Stimulated activated CD8-positive, alpha-beta memory T cell treated with anti-CD3 and anti-CD28 coated beads, Interleukin-15, amount 100 ng/mL, for 4 hours (primary cell): ENCODE measurements around the gene ATG16L2.
A peak's percentile ranks its signal among the peaks of the same experiment; 100 is the strongest.

Experiments used
- DNase-seq, 2 donors: peaks; one replicate each; pipeline ENCODE4 v3.0.0-alpha.2; 2020; ENCODE audit warnings: low read depth in 2 of 2

The ATG16L2 gene, protein sequence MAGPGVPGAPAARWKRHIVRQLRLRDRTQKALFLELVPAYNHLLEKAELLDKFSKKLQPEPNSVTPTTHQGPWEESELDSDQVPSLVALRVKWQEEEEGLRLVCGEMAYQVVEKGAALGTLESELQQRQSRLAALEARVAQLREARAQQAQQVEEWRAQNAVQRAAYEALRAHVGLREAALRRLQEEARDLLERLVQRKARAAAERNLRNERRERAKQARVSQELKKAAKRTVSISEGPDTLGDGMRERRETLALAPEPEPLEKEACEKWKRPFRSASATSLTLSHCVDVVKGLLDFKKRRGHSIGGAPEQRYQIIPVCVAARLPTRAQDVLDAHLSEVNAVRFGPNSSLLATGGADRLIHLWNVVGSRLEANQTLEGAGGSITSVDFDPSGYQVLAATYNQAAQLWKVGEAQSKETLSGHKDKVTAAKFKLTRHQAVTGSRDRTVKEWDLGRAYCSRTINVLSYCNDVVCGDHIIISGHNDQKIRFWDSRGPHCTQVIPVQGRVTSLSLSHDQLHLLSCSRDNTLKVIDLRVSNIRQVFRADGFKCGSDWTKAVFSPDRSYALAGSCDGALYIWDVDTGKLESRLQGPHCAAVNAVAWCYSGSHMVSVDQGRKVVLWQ

DNA sequence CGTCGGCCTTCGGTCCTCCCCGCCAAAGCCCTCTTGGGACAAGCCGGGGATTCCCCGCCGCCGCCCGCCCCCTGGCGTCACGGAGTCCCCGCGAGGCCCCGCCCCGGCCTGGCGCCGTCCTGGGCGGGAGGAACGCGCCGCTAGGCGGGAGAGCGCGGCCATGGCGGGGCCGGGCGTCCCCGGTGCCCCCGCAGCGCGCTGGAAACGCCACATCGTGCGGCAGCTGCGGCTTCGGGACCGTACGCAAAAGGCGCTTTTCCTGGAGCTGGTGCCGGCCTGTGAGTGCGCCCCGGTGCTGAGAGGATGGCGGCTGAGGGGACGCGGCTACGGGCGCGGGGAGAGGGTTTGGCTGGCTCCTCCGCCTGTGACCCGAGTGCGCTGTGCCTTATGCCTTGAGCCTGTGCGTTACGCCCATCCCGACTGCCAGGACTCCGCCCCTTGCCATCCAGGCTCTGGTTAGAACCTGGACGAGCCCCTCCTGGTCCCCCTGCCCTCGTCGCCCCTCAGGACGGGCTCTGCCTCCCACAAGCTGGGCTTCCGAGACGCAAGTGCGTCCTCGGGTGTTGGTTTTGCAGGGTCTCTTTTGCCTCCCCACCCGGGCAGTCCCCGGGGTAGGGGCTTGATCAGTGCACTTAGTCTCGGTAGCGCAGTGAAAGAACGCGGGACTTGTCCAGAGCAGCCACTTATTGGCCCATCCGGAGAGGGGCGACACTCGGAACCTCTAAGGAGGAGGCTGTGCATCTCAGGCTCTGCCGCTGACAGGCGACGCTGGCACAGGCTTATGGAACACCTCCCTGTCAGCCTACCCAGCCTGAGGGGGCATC is at the start of gene ATG16L2:
Gene ATG16L2 (plus strand): TSS at position 126 of the 824 bp plus-strand sequence. CDS start 35 bp downstream, at position 161.
- peak; percentile 76 to 83 for DNase-seq

DNA sequence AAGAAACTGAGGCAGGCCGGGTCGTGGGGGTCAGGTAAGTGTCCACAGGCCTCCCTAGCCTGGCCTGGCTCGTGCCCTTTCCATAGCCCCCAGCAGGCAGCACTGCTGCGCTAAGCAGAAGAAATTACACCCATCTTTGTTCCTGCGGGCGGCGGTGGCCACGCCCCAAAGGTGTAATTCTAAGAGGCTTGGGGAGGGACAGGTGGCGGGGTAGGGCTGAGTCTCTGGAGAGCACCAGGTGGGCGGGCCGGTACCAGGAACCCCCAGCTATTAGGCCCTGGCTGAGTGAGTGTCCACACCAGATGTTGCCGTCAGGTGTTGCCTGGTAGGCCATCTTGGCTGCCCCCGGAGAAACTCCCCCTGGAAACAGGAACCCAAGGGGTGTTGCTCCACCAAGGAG is 49.7 kb upstream of the ATG16L2 start:
- no peak for DNase-seq

DNA sequence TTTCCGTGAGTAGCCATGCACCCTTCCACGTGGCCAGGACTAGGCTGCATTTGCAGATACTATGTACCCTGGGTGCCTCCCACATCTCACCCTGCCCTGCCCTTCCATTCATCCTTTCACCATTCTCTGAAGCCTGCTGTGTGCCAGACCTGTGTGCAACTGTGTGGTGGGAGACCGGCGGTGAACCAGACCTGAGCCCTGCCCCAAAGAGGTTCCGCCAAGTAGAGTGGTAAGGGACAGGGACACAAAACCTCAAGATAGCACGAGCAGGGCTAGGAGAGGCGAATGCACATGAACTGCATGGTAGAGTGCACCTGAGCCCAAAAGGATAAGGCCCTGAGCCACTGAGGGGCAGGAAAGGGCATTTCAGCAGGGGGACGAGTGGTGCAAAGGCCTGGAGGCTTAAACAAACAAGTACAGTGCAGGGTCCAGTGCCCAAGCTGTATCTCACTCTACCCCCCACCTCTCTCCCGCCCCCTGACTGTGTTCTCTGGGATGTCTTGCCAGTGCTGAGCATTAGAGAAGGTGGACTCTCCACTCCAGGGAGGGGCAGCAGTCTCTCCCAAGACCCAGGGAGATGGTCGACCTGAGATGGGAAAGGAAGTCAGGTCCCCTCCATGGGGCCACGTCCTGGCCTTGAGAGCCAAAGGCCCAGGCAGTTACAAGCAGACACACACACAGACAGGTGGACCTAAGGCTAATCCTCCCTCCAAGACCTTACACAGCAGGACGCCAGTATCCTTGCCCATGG is 47.9 kb upstream of the ATG16L2 start:
- DNase-seq = no peak

DNA sequence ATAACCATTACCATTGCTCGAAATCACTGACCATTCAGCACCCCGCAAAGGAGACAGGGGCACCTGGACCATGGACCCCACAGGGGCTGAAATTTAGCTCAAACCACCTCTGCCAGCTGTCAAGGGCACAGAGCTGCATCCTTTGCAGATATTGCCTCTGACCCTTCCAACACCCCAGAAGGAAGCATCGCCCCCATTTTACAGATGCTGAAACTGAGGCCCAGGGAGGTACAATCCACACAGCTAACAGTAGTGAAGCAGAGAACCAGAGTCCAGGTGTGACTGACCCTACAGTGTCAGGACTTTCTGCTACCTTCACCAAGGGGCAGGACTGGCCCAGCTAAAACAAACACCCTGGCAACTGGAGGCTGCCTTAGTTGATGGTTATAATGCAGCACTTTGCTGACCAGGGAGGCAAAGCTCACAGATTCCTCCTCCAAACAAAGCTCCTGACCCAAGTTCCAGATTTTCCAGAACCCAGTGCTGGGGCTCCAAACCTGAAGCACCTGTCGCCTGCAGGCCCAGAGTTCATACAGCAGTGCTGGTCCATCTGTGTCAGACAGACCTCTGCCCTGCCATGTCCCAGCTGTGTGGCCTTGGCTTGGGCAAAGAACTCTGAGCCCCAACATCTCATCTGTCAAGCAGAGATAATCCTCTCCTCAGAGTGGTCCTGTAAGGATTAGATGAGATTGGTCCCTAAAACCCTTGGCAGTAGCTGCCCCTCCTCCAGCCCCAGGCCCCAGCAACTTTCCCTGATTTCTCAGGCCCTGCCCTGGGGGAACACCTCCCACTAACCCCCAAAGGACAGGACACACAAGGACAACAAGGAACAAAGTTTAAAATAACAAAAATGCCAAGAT is 46.8 kb upstream of the ATG16L2 start:
- DNase-seq = no peak

DNA sequence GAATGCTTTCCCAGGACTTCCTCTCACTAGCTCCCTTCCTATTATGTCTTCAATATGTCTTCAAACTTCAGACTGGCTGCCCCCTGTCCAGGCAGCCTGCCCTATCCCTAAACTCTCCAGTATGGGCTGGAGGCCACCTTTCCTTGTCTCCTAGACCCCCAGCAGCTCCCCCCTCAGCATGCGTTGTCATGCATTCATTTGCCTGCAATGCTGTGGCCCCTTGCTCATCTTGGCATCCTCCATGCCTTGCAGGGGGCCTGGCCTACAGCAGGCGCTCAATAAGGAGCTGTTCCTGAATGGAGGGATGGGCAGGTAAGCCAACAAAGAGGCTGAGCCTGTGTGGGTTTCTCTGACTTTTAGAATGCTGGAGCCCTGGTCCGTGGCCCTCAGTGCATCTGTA is 45.6 kb upstream of the ATG16L2 start:
- DNase-seq = no peak

DNA sequence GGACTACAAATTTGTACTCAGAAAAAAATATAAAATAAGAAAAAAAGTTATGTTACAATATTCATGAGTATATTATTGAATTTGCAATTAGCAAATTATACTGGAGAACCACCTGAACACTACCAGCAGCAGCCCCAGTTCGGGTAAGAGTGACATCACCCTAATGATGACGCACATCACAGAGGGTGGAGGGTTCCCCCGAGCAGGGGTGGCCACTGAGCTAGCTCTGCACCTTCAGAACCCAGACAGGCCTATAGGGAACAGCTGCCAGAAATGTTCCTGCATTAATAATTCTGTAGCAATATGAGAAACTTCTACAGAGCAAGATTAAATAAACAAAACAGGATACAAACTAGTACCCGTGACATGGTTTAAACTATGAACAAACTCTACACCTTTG is 44.5 kb upstream of the ATG16L2 start:
- DNase-seq = no peak

DNA sequence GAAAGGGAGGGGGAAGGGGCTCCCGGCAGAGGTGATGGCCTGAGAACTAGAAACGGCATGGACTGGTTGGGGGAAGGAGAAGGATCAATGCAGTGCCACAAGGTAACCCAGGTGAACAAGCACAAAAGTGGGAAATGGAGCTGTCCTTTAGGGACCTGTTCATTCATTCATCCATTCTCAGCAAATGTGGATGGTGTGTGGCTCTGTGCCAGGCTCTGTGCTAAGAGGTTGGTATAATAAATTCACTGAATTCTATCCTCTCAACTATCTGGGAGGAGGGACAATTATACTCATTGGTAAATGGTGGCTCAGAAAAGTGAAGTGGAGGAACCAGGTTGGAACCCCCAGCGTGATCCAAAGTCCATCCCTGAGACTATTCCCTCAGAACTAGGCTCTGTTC is 43.4 kb upstream of the ATG16L2 start:
- DNase-seq = no peak

DNA sequence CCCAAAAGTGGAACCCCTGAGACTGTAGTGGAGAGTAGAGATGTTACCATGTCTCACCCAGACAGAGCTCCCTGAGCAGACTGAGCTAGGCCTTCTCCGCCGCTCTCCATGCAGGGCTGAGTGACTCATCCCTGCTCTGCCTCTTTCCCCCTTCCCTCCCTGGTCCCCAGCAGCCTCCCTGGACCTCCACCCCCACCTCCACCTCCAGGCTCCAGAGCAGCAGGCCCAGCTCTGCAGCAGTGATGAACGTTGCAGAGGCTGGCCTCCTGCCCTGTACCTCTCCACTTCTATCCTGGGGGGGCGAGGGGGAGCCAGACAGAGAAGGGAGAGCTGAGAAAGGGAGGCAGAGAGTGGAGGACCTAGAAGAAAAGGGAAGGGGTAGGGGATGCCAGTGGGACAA is 42.7 kb upstream of the ATG16L2 start:
- DNase-seq = no peak

DNA sequence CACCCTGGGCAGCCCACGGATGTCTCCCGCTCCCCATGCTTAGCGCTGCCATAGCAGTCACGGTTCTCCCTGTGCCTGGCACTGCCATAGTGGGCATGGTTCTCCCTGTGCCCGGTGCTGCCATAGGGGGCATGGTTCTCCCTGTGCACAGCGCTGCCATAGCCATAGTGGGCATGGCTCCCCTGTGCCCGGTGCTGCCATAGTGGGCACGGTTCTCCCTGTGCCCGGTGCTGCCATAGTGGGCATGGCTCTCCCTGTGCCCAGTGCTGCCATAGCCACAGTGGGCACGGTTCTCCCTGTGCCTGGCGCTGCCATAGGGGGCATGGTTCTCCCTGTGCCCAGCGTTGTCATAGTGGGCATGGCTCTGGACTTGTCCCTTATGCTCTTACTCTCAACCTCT is 42.2 kb upstream of the ATG16L2 start:
- DNase-seq = no peak

DNA sequence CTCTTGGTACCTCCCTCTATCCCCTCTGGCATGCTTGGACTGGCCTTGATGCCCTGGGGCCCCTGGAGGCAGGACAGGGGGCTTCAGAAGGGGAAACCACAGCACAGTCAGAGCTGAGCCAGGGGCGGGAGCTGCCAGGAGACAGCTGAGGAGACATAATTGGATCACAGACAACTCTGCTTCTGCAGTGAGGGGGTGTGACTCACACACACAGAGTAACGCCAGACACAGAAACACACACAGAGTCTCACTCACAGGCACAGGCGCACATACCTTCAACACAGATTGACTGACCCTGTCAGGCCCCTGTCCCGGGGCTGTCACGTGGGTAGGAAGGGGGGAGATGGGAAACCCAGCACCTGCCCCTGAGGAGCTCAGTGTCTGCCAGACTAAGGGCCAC is 40.9 kb upstream of the ATG16L2 start:
- no peak for DNase-seq

DNA sequence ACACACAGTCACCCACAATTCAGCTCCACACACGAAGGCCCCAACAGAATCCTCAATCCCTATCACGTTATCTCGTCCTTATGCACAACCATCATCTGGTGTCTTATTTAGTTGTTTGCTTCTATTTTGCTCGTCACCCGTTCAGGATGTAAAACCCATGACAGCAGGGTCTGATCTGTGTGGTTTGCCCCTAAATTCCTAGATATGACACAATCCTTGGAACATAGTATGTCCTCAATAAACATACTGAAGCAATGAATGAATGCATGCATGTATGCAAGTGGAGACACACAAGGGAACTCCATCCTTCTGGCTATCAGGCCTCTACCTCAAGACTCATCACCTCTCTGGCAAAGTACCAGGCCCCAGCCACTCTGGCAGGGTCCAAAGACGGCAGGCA is 40.5 kb upstream of the ATG16L2 start:
- DNase-seq = no peak

DNA sequence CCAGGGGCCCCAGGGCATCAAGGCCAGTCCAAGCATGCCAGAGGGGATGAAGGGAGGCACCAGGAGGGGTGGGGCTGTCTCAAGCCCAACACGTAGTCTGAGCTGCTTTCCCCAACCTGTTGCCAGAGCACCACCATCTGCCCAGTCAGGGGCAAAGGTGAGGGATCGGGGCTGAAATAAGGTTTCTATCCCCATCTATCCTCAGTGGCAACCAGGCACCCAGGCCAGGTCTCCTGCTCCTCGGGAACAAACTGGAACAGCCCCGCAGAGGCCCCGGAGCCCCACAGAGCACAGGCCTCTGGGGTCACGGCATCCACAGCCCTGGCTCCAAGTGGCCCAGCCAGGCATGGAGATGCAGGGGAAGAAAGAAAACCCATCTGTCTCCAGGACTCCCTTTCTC is 39.7 kb upstream of the ATG16L2 start:
- no peak for DNase-seq

DNA sequence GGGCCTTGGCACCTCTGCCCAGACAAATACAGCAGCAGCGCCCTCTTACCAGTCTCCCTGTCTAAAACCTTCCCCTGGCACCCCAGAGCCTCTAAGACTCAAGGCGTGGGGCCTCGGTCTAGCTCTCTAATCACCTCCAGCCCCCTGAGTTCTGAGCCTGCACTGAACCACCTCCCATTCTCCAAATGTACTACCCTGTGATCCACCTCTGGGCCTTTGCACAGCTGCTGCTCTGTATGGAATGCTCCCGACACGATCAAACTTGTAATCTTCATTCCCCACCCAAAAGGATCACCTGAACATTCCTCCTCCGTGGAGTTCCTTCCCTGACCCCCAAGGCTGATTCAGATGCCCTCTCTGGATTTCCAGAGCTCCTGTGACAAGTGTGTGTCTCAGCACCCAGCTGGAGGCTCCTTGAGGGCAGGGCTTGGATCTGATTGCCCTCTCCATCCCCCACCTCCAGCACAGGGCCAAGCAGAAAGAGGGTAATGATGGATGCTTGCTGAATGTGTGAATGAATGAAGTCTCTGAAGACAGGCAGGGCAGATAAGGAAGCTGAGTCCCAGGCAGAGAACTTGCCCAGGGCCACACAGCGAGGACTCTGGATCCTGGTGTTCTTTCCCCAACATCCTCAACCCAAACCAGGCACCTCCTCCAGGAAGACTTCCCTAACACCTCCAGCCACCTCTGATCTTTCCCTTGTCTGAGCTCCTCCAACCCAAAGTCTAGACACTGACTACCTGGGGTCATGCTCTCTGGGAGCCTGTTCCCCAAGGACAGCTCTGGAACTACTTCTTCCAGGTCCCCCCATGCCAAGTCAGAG is 38.7 kb upstream of the ATG16L2 start:
- no peak for DNase-seq

DNA sequence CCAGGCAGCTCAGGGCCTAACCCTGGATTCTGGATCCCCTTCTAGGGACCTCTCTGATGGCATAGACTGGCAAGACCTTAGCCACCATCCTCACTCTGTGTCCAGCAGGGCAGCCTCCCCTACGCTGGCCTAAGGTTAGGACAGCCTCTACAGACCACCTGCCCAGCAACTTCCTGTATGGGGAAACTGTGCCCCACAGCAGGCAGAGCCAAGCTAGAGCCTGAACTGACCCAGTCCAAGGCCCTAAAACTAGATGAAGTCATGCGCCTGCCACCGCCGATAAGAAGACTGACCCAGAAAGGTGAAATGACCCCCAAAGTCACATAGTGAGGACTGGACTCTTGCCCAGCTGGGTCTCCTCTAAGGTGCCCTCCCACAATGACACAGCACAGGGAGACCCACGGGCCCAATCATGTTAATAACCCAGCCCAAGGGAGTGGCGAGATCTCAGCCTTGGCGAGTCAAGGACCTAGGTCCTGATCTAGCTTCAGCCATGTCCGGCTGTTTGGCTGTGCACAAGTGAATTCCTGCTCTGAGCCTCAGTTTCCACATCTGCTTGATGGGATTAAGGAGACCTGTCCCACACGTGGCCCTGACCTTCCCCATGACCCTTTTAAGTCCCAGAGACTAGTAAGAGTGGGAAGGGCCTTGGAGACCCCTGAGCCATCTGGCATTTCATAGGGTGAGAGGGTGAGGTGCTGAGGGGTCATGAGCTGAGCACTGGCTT is 37.9 kb upstream of the ATG16L2 start:
- no peak for DNase-seq

DNA sequence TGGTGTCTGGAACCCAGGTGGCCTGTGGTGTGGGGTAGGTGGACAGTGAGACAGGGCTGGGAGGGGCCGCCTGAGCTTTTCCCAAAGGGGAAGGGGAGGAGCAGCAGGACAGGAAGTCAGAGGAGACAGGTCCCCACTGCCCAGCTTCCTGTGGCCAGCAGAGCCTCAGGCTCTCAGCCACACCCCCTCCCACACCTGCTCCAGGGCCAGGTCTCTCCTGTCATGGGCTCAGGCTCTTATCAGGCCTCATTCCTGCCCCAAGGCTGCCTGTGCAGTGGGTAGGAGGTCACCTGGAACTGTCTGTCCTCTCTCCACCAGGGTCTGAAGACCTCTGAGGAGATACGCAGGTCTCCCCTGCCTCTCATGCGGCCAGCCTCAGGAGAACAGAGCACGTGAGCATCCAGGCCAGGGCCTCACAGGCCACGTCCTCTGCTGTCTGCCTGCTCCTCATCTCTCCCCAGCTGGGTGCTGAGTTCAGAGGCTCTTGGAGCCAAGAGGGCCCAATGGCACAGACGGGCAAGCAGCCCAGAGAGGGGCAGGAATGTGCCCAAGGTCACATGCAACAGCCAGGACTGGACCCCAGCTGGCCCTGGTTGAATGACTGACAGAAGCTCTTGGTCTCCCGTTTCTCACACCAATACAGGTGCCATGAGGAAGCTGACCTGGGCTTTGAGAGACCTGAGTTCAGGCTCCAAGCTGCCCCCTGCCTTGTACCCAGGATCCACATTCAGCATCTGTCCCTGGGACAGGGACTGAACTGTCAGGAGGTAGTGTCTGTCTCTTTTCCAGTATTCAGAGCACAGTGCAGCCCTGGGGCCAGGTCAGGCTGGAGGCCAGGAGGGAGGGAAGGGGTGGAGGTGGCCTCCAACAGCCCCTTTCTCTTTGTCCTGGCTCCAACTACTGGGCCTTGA is 37.1 kb upstream of the ATG16L2 start:
- DNase-seq = no peak

DNA sequence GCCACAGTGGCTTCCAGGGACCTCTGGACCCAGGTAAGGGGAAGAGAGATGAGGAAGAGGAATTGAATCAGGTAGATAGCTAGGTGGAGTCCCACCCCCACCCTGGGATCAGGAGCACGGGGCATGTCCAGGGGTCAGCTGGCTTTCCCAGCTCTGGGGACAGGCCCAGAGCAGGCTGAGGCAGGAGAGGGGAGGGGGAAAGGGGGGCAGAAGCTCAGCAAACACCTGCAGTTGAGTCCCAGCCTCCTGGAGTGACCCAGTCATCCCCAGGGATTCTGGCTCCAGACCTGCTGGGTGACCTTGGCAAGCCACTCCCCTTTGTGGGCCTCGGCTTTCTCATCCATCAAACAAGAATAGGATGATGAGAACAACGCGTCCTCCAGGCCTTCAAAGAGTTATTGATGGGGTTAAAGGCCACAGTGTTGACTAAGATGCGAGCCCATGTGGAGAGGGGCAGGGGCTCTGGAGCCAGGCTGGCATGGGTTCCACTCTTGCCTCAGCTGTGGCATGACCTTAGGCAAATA is 36.4 kb upstream of the ATG16L2 start:
- DNase-seq = no peak

DNA sequence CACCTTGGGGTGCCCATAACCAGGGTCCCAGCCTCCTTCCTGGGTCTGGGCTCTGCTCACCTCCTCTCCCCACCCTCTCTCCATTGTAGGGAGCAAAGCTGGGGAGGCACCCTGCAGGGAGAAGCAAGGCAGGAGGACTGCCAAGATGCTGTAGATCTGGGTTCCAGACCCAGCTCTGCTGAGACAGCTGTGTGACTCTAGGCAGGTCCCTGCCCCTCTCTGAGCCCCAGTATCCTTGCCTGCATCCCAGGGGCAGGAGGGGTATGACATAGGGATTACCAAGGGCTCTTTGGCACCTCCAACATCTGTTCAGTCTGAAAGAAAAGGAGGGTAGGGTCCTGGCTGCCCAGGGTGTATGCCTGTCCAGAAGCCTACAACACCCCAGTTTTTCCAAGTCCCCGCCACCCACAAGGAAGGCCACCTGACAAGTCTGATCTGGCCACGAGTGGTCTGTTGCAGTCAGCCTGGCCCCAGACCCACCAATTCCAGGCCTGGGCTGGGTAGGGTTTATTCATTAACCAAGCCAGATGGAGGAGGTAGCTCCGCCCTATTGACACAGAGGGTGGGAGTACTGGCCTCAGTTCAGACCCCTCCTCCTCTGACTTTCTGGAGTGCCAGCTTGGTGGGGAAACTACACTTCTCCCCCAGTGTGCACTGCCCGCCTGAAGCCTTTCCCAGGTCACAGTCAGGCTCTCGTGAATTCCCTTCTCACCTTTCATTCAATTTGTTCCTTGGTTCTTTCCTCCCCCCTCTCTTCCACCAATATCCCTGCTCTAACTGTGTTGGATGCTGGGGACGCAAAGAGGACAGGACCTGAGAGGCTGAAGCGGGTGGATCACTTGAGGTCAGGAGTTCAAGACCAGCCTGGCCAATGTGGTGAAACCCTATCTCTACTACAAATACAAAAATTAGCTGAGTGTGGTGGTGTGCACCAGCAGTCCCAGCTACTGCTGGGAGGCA is 35.4 kb upstream of the ATG16L2 start:
- DNase-seq = no peak
